CD4-positive, alpha-beta T cell treated with Interferon alpha-2 for 1 hour (primary cell): Measurements from ENCODE around the gene PATL2.
"Not testable (repeated sequence)": the region's sequence is repeated elsewhere in the genome, so short reads cannot be mapped to it uniquely, and the experiment has no call there.

ENCODE experiments used
- DNase-seq, 2 donors: peaks; one replicate each; pipeline ENCODE4 v3.0.0-alpha.2; 2020 to 2022

PATL2 gene

GRCh38 chr15:44646460-44646859 lies 64.7 kb downstream of the PATL2 start:
- no peak for DNase-seq

GRCh38 chr15:44641651-44642050 lies 69.5 kb downstream of the PATL2 start:
- DNase-seq = no peak

- no peak for DNase-seq
Observed at GRCh38 chr15:44636976-44637375, 74.1 kb downstream of the PATL2 start.

- DNase-seq = no peak
Observed at GRCh38 chr15:44633603-44634002, 77.5 kb downstream of the PATL2 start.

GRCh38 chr15:44625286-44625685 lies 85.8 kb downstream of the PATL2 start:
- not testable (repeated sequence) for DNase-seq

GRCh38 chr15:44623178-44623577 lies 87.9 kb downstream of the PATL2 start:
- DNase-seq = no peak

- DNase-seq = no peak
Observed at GRCh38 chr15:44620081-44620480, 91.0 kb downstream of the PATL2 start.

- no peak for DNase-seq
Observed at GRCh38 chr15:44616974-44617373, 94.1 kb downstream of the PATL2 start.
